Parathyroid adenoma (tissue), 2 donors: Measurements from ENCODE around the gene CFAP57.

Experiments
- H2AFZ ChIP-seq: fragments of 300-600 bp; sonication (generic); one replicate; pipeline ENCODE4 v1.7.0; 2017; ENCODE audit warnings: antibody characterized with exemption, mild to moderate bottlenecking
- H3K27ac ChIP-seq: fragments of 300-600 bp; sonication (generic); one replicate; pipeline ENCODE4 v1.7.0; 2017
- H3K27me3 ChIP-seq: fragments of 300-600 bp; sonication (generic); one replicate; pipeline ENCODE4 v1.7.0; 2017; ENCODE audit warnings: low read length; ENCODE audit not compliant: control insufficient read depth, insufficient read depth
- H3K36me3 ChIP-seq: fragments of 300-600 bp; sonication (generic); one replicate; pipeline ENCODE4 v1.7.0; 2017; ENCODE audit warnings: low read length; ENCODE audit not compliant: control insufficient read depth, insufficient read depth
- H3K4me1 ChIP-seq: fragments of 300-600 bp; sonication (generic); one replicate; pipeline ENCODE4 v1.7.0; 2017; ENCODE audit warnings: control low read depth
- H3K4me2 ChIP-seq: fragments of 300-600 bp; sonication (generic); one replicate; pipeline ENCODE4 v1.7.0; 2017; ENCODE audit warnings: low read length
- H3K4me3 ChIP-seq: fragments of 300-600 bp; sonication (generic); one replicate; pipeline ENCODE4 v1.7.0; 2017; ENCODE audit warnings: low read depth, low read length
- H3K79me2 ChIP-seq: fragments of 300-600 bp; sonication (generic); one replicate; pipeline ENCODE4 v1.7.0; 2017; ENCODE audit warnings: control low read depth
- H3K9ac ChIP-seq: fragments of 300-600 bp; sonication (generic); one replicate; pipeline ENCODE4 v1.7.0; 2017; ENCODE audit warnings: mild to moderate bottlenecking
- H3K9me3 ChIP-seq: fragments of 300-600 bp; sonication (generic); one replicate; pipeline ENCODE4 v1.7.0; 2017; ENCODE audit warnings: low read length; ENCODE audit not compliant: control insufficient read depth
- CTCF ChIP-seq: fragments of 300-600 bp; sonication (generic); IDR thresholded peaks from one replicate; pipeline ENCODE4 v1.7.0; 2017; ENCODE audit warnings: antibody characterized with exemption, mild to moderate bottlenecking
- donor health status: primary hyperparathyroidism.

The CFAP57 gene

GRCh38 chr1:43252225-43252624 lies 80.1 kb downstream of the CFAP57 start:
- no peak for TF ChIP-seq CTCF

GRCh38 chr1:43253173-43253572 lies 81.0 kb downstream of the CFAP57 start:
- H3K4me2 ChIP-seq: no peak overlapping the region
- H3K27ac ChIP-seq: no peak overlapping the region
- H2AFZ ChIP-seq: no peak overlapping the region
- no peaks in the 10 kb centered on the region for H3K9me3 ChIP-seq
- H3K36me3 ChIP-seq: no peaks in the 10 kb centered on the region
- H3K79me2 ChIP-seq: no peaks in the 10 kb centered on the region
- H3K9ac ChIP-seq: no peak overlapping the region
- no peak for TF ChIP-seq CTCF
- no peaks in the 10 kb centered on the region for H3K27me3 ChIP-seq
- no peak overlapping the region for H3K4me3 ChIP-seq
- no peaks in the 10 kb centered on the region for H3K4me1 ChIP-seq

More at GRCh38 chr1:43252225-43252624, 80.1 kb downstream of the CFAP57 start:
- no peaks in the 10 kb centered on the region for H3K36me3 ChIP-seq
- no peaks in the 10 kb centered on the region for H3K27me3 ChIP-seq
- H3K9me3 ChIP-seq: no peaks in the 10 kb centered on the region
- no peak overlapping the region for H3K27ac ChIP-seq
- H3K9ac ChIP-seq: no peak overlapping the region
- no peak overlapping the region for H2AFZ ChIP-seq
- H3K4me2 ChIP-seq: no peak overlapping the region
- H3K79me2 ChIP-seq: no peaks in the 10 kb centered on the region
- H3K4me1 ChIP-seq: no peaks in the 10 kb centered on the region
- no peak overlapping the region for H3K4me3 ChIP-seq

- no peak overlapping the region for H3K4me3 ChIP-seq
- no peak overlapping the region for H2AFZ ChIP-seq
- no peak for TF ChIP-seq CTCF
- no peaks in the 10 kb centered on the region for H3K27me3 ChIP-seq
- H3K4me2 ChIP-seq: no peak overlapping the region
- no peak overlapping the region for H3K9ac ChIP-seq
- no peaks in the 10 kb centered on the region for H3K36me3 ChIP-seq
- no peaks in the 10 kb centered on the region for H3K4me1 ChIP-seq
- no peak overlapping the region for H3K27ac ChIP-seq
- H3K9me3 ChIP-seq: no peaks in the 10 kb centered on the region
- no peaks in the 10 kb centered on the region for H3K79me2 ChIP-seq
These were observed 81.7 kb downstream of the CFAP57 start for GRCh38 chr1:43253876-43254275.

- no peak overlapping the region for H2AFZ ChIP-seq
- H3K36me3 ChIP-seq: no peaks in the 10 kb centered on the region
- H3K27me3 ChIP-seq: no peaks in the 10 kb centered on the region
- H3K9ac ChIP-seq: no peak overlapping the region
- TF ChIP-seq CTCF: no peak
- no peak overlapping the region for H3K4me3 ChIP-seq
- H3K27ac ChIP-seq: no peak overlapping the region
- H3K79me2 ChIP-seq: no peaks in the 10 kb centered on the region
- H3K4me1 ChIP-seq: no peaks in the 10 kb centered on the region
- no peaks in the 10 kb centered on the region for H3K9me3 ChIP-seq
- H3K4me2 ChIP-seq: no peak overlapping the region
These were observed 83.5 kb downstream of the CFAP57 start for GRCh38 chr1:43255438-43256210.
